GM18867 (cell line): ENCODE measurements around the gene MAPKAP1.

ENCODE experiments used
- ATAC-seq: cut with Tn5 transposase; IDR thresholded peaks from one replicate; pipeline ENCODE4 v1.9.1; 2021; ENCODE audit warnings: mild to moderate bottlenecking, moderate library complexity; ENCODE audit not compliant: unreplicated experiment

MAPKAP1 gene

GRCh38 chr9:125493384-125493783 is 213.6 kb downstream of the MAPKAP1 start:
- no peak for ATAC-seq

- ATAC-seq = no peak
These were observed 214.3 kb downstream of the MAPKAP1 start for GRCh38 chr9:125492719-125493118.

- no peak for ATAC-seq
These were observed 219.2 kb downstream of the MAPKAP1 start for GRCh38 chr9:125487842-125488241.

GRCh38 chr9:125486576-125486975 is 220.4 kb downstream of the MAPKAP1 start:
- ATAC-seq = no peak

DNA sequence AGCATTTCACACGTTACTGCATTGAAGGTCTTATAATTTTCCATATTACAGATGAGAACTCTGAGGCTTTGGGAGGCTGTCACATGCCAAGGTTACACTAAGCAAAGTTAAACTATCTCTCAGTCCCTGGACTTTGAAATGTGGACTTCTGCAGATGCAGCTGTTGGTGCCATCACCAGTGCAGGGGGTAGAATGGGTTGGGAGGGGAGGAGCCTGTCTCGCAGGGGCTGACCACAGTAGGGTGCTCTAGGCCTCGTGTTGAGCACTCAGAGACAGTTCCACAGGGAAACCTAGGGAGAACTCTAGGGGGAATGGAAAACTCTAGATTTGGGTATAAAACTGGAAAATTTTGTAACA is 220.9 kb downstream of the MAPKAP1 start:
- no peak for ATAC-seq

DNA sequence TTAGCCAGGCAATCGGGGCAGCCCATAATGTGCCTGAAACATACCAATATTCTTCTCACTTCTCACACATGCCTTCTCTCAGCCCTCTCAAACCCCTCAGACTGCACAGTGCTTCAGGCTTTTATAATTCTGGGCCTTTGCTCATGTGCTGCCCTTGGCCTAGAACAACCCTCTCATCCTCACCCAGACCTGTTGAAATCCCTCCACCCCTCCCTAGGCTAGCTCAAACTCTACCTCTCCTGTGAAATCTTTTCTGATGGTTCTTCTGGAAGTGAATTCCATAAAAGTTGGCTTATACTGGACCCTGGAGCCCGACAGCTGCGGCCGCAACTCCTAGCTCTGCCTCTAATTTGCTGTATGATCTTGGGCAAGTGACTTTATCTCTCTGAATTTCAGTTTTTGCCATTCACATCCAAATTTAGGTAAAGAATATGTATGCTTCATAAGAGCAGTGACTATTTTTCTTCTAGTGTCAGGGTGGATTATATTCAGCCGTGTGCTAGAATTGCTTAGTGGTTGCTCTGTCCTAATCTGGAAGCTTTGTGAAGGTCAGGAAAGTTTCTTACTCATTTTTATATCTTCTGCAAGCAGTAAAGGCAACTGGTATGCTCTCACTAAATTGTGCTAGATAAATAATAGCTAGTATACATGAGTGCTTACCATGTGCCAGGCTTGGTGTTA is 221.4 kb downstream of the MAPKAP1 start:
- no peak for ATAC-seq

DNA sequence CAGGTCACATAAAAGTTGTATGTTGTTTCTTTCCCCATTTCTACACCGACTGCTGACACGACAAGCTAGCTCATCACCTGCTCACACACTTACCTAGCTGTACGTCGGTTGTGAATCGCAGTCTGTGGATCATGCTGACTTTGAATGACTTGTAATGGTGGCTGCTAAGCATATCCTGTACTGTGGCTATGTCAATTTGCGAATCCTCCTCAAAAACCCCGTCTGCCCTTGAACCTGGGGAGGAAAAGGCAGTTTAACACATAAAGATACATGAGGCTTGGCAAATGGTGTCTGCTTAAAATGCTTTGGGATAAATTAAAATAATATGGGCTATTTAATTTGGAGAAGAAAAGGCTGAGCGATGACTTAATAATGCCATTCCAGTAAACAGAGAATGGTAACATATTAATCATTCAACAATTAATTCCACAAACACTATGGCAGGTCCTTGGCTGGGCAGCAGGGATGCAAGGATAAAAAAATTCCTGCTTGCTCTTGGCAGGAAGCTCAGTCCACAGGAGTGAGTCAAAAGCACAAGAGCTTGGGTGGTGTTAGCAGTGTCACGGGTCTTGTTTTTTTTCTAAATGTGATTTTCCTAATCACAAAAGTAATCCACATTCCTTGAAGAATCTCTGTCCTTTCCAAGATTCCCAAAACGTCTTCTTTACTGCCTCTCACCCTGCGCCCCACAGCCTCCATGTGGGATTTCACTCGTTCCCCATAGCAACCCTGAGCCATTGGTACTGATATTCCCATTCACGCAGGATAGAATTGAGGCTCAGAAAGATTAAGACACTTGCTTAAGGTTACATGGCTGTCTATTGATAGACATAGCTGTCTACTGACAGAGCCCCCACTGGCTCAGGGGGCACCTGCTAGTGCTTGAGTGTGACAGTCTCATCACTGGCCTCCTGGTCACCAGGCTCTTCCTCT is 222.4 kb downstream of the MAPKAP1 start:
- no peak for ATAC-seq

- ATAC-seq = no peak
These were observed 223.3 kb downstream of the MAPKAP1 start for GRCh38 chr9:125483697-125484096.

- no peak for ATAC-seq
These were observed 227.0 kb downstream of the MAPKAP1 start for GRCh38 chr9:125479846-125480615.

GRCh38 chr9:125477089-125477544 is 229.9 kb downstream of the MAPKAP1 start:
- ATAC-seq = no peak

GRCh38 chr9:125476645-125477044 is 230.4 kb downstream of the MAPKAP1 start:
- no peak for ATAC-seq

GRCh38 chr9:125475385-125475784 is 231.6 kb downstream of the MAPKAP1 start:
- ATAC-seq = no peak

DNA sequence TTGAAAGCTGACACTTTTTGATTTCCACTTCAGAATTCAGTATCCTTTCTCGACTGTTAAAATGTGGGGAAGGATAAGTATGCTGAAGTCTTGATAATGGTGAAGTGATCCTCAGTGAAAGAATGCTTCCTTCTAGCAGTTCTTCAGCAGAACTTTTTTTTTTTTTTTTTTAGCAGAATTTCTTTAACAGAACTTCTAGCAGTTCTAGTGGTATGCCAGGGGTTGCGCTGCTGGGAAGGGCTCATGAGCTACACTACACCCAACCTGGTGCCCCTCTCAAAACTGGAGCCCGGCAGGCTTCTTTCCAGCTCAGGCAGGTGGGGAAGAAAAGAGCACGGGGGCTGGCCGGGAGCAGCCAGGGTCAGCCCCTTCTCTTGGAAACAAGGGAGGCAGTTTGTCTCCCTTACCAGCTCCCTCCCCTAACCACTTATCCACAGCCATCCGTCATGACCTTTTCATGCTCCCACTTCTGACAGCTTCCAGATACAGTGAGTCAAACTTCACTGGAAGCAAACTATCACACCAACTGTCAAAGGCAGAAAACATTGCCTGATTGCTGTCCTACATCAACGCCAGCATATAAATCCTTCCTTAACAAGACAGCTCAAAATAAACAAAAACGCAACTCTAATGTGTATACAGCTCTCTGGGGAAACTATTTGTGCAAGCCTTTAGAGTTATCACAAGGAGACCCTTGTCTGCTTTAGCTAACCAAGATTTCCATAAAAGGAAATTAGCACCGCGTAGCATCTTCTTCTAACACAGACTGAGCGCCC is 233.9 kb downstream of the MAPKAP1 start:
- ATAC-seq = no peak

DNA sequence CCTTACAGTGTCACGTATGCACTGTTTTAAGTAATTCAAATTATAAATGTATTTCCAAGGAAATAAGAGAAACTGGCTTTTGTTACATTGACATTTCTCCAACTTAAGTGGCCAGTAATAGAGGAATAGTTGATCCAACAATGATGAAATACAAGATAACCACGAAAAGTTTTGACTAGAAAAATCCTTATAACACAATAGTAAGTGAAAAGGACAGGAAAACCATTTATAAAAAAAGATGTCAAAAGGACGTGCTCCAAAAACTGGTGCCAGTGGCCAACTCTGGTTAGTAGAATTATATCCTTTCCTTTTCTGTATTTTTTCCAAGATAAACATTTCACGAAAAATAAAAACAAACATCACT is 234.5 kb downstream of the MAPKAP1 start:
- ATAC-seq = no peak

DNA sequence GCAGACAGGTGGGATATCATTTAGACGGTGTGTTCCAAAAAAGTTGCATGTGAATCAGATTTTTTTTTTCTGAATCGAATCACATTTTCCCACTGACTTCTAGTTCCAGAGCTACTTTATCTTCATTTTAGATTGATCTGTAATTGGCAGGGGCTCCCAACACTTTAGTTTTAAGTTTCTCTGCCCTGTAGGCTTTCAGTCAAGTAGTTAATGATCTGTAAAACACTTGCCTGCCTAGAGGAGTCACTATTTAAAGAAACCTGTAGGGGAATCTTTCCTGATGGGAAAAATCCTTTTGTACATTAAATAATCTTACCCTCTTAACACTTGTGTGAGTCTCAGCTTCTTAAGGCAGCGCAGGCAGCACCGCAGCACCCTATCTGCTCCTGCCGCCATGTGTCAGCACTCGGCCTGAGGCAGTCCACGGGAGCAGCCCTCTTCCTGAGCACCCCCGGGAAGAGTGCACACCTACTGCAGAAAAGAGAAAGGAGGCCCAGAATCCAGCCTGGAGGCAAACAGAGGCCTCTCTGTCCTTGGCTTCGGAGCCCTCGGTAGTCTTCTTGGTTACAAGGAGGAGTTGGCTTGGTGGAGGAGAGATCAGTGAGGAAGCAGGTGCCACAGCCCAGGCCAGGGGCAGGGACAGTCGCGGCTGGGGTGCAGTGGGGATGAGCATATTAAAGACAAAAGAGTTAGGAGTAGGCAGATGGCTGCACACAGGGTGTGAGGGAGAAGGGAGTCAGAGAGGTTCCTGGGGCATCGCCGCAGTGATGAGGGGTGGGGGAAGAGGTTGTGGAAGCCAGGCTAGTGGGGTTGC is 236.0 kb downstream of the MAPKAP1 start:
- no peak for ATAC-seq

- ATAC-seq = no peak
These were observed 236.8 kb downstream of the MAPKAP1 start for GRCh38 chr9:125470189-125470588.

- ATAC-seq = no peak
These were observed 238.4 kb downstream of the MAPKAP1 start for GRCh38 chr9:125468646-125469045.

DNA sequence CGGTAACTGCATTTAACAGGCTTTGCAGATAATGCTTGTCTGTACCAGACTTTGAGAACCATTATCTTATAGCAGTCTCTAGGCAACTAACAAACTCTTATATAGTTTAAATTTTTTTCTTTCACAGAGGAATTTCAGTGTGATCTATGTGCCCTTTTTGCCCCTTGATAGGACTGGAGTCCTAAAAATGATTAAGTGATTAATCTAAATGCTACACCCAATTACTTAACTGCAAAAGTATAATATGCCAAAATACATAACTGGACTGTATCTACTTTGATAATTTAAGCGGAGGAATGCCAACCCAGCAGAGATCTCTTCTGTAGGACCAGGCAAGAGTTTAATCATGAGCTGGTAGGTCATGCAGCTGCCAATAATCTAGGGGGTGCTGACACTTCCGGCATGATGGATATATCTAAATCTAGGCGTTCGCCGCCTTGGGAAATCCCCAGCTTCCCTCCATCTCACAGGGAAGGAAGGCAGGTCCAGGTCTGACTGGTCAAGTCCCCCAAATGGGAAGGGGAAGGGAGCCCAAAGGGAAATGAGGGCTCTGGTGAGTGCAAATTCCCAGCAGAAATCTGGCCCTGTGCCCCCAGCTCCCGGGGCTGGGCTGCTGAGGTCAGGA is 239.8 kb downstream of the MAPKAP1 start:
- no peak for ATAC-seq

GRCh38 chr9:125466411-125466810 is 240.6 kb downstream of the MAPKAP1 start:
- ATAC-seq = no peak
